ENCODE results near the gene WDR54. TPM values are rescaled to one million over a fixed set of nuclear protein-coding genes. Genes with fewer than 3 reads are reported as not detected.
"Not testable (repeated sequence)": the region's sequence is repeated elsewhere in the genome, so short reads cannot be mapped to it uniquely, and the experiment has no call there.

Gene WDR54
- total RNA-seq, 4 donors from 2014 or later = 9.6 to 25.2 (median 18.5) TPM

DNA sequence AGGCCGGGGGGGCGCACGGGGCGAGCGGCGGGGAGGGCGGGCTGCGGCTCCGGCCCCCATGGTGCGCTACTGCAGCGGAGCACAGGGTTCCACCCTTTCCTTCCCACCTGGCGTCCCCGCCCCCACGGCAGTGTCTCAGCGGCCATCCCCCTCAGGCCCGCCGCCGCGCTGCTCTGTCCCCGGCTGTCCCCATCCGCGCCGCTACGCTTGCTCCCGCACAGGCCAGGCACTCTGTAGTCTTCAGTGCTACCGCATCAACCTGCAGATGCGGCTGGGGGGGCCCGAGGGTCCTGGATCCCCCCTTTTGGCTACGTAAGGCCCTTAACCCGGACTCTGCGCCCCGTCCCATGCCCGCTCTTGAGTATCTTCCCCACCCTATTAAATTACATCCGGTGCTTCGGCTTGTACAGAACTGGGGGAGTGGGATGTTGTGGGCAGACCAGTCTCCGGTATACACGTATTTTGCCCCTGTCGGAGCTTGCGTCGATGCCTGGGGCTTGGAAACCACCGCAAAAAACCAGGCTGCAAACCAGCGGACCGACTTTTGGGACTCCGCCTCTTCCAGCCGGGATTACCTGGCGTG, 36.1 kb downstream of the WDR54 start:
- Histone ChIP-seq H3K27me3 (no peaks in the 10 kb centered on the region), H3K9me3 (no peaks in the 10 kb centered on the region), H3K4me3 (peak overlapping the region; percentile 35 to 70 (median 58)), H3K27ac (peak overlapping the region; percentile 59 to 97 (median 96)), H3K36me3 (peaks cover 0 to 25% (median 0%) of the 10 kb centered on the region in 3 donors), H3K4me1 (peaks cover 0 to 44% (median 27%) of the 10 kb centered on the region in 4 donors)
- WGBS, 2 donors = 1% methylated on average over 38 to 42 of the region's 46 CpGs
- peak in 1 of 2 donors; percentile 38 for DNase-seq (ENCODE audit: low spot score in 2 of 2)
- peak in 1 of 2 donors; percentile 94 for TF ChIP-seq EP300 (IDR thresholded peaks at IDR 0.05)
- peak; percentile 63 to 79 for TF ChIP-seq POLR2A (IDR thresholded peaks at IDR 0.05)
- TF ChIP-seq, protein P1, sequence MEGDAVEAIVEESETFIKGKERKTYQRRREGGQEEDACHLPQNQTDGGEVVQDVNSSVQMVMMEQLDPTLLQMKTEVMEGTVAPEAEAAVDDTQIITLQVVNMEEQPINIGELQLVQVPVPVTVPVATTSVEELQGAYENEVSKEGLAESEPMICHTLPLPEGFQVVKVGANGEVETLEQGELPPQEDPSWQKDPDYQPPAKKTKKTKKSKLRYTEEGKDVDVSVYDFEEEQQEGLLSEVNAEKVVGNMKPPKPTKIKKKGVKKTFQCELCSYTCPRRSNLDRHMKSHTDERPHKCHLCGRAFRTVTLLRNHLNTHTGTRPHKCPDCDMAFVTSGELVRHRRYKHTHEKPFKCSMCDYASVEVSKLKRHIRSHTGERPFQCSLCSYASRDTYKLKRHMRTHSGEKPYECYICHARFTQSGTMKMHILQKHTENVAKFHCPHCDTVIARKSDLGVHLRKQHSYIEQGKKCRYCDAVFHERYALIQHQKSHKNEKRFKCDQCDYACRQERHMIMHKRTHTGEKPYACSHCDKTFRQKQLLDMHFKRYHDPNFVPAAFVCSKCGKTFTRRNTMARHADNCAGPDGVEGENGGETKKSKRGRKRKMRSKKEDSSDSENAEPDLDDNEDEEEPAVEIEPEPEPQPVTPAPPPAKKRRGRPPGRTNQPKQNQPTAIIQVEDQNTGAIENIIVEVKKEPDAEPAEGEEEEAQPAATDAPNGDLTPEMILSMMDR (IDR thresholded peaks at IDR 0.05) = no peak

- DNase-seq (ENCODE audit: low spot score in 2 of 2) = peak; percentile 99 to 100
- H3K4me3 ChIP-seq = peak within 1 kb of the TSS; percentile 68 to 70 (median 69)
- H3K36me3 ChIP-seq = peaks cover 0 to 32% (median 0%) of the 10 kb centered on the region in 3 donors
- TF ChIP-seq, protein P1 (IDR thresholded peaks at IDR 0.05) = peak in 2 of 5 experiments; percentile 58 to 67
- TF ChIP-seq POLR2A (IDR thresholded peaks at IDR 0.05) = peak; percentile 26 to 58
- peak; percentile 52 to 73 for TF ChIP-seq EP300 (IDR thresholded peaks at IDR 0.05)
- WGBS, 2 donors = 0 to 1% methylated on average over 13 to 32 of the region's 38 CpGs
- H3K4me1 ChIP-seq = peaks cover 0 to 45% (median 27%) of the 10 kb centered on the region in 4 donors
- H3K9me3 ChIP-seq = no peaks in the 10 kb centered on the region
- H3K27me3 ChIP-seq = no peaks in the 10 kb centered on the region
- peak within 1 kb of the TSS; percentile 59 to 97 (median 96) for H3K27ac ChIP-seq
Observed at GRCh38 chr2:74458132-74458937, 36.8 kb downstream of the WDR54 start, which contains the start of gene WBP1. WBP1 (plus strand) TSS chr2:74458438; CDS start chr2:74458603, 165 bp downstream.

DNA sequence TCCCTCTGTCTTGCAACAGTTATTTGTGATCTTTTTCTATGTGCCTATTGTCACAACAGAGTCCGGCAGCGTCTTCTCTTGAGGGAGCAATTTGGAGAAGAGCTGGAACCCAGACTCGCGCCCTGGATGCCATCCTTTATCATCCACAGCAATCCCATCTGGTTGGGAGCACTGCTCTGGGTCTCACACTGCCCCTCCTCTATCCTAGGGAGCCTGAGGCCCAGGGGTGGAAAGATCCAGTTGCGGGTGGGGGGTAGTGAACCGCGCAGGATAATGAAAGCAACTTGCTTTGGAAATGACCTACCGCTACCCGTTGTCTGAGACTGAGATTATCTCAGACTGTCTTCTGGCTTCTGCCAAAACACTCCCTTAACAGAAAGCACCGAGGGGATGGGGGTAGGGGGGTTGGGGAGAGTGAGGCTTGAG, 37.4 kb downstream of the WDR54 start:
- Histone ChIP-seq H3K27ac (peak overlapping the region in 3 of 4 donors; percentile 85 to 96 (median 87)), H3K9me3 (no peaks in the 10 kb centered on the region)
- no peak for DNase-seq (ENCODE audit: low spot score in 2 of 2)

DNA sequence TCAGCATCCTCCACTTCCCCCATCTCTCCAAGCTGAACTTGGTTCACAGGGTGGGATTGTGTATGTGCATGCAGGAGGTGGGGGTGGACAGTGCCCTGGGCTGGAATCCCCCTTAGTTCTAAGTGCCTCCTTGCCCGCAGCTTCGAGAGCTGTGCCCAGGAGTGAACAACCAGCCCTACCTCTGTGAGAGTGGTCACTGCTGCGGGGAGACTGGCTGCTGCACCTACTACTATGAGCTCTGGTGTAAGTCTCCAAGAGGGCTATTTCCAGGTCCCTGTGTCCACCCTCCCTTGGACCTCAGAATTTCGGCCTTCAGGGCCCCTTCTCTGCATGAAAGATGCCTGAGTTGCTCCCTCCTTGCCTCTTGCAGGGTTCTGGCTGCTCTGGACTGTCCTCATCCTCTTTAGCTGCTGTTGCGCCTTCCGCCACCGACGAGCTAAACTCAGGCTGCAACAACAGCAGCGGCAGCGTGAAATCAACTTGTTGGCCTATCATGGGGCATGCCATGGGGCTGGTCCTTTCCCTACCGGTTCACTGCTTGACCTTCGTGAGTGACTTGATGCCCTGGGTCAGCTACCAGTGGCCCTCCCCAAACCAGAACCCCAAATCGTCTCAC, 38.1 kb downstream of the WDR54 start:
- not testable (repeated sequence) for H3K9me3 ChIP-seq; H3K27me3 ChIP-seq; DNase-seq (ENCODE audit: low spot score in 2 of 2); H3K4me3 ChIP-seq
- WGBS, 2 donors = 72 to 76% methylated on average over 13 of the region's 13 CpGs
- Histone ChIP-seq H3K27ac (peak overlapping the region in 1 of 4 donors; percentile 4), H3K4me1 (peaks cover 0 to 53% (median 35%) of the 10 kb centered on the region in 4 donors), H3K36me3 (peaks cover 0 to 33% (median 0%) of the 10 kb centered on the region in 3 donors)

More for the DNA sequence above, 37.4 kb downstream of the WDR54 start:
- 1% methylated on average over 10 of the region's 10 CpGs for WGBS, 2 donors
- TF ChIP-seq, protein P1 (IDR thresholded peaks at IDR 0.05) = no peak
- TF ChIP-seq POLR2A (IDR thresholded peaks at IDR 0.05) (no peak), EP300 (IDR thresholded peaks at IDR 0.05) (no peak)
- peaks cover 0 to 33% (median 0%) of the 10 kb centered on the region in 3 donors for H3K36me3 ChIP-seq
- H3K4me1 ChIP-seq = peaks cover 0 to 52% (median 29%) of the 10 kb centered on the region in 4 donors
- H3K4me3 ChIP-seq = peak overlapping the region; percentile 68 to 70 (median 69)
- H3K27me3 ChIP-seq = no peaks in the 10 kb centered on the region

DNA sequence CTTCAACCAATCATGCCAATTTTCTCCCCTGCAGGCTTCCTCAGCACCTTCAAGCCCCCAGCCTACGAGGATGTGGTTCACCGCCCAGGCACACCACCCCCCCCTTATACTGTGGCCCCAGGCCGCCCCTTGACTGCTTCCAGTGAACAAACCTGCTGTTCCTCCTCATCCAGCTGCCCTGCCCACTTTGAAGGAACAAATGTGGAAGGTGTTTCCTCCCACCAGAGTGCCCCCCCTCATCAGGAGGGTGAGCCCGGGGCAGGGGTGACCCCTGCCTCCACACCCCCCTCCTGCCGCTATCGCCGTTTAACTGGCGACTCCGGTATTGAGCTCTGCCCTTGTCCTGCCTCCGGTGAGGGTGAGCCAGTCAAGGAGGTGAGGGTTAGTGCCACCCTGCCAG, 38.7 kb downstream of the WDR54 start:
- not testable (repeated sequence) for H3K27me3 ChIP-seq; H3K4me3 ChIP-seq; H3K9me3 ChIP-seq; H3K27ac ChIP-seq; DNase-seq (ENCODE audit: low spot score in 2 of 2)
- Histone ChIP-seq H3K4me1 (peaks cover 0 to 53% (median 35%) of the 10 kb centered on the region in 4 donors), H3K36me3 (peaks cover 0 to 33% (median 0%) of the 10 kb centered on the region in 3 donors)
- 77 to 83% methylated on average over 10 of the region's 10 CpGs for WGBS, 2 donors

Data from tibial nerve (tissue), 4 donors.